Measurements from ENCODE around the gene CHAF1B.
"Not testable (repeated sequence)": the region's sequence is repeated elsewhere in the genome, so short reads cannot be mapped to it uniquely, and the experiment has no call there.

CHAF1B gene

DNA sequence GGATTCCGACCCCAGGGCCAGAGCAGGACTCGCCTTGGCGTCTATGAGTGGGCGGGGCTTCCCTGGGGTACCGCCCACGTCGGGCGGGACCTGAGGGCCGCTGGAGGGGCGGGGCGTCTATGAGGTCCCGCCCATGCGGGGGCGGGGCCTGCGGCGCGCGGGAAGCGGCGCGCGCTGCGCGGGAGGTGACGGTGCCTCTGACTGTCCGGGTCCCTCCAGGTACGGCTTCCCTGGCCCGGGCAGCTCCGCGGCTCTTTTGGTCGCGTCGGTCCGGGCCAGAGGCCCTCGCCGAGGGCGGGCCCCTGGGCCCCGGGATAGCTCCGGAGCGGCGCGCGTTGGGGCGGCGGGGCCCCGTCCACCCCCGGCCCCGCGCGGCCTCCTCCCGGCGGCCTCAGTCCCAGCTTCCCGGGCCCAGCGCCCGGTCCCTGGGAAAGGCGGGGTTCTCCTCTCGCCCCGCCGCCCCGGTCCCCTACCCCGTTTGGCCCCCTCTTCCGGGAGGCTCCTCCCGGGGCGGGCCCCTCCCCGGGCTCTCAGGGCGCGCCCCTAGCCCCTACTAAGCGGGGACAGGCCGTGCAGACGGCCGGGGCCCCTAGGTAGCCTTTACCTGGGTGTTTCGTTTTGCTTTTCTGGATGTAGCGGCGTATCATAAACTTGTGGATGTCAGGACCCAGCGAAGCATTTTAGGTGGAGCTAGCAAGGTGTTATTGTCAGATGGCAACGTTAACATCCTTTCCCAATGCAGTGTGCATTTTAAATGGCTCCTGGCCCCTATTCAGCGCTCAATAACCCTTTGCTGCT lies at the start of gene CHAF1B:
TSS of gene CHAF1B (plus strand) at position 160 of the 798 bp plus-strand sequence. CDS start 745 bp downstream, outside the sequence.
- in situ Hi-C loops (cut with HindIII; ENCODE audit: low pct_unique_long_range_greater_than_20kb, low sequenced_read_pairs): no loop called here
- DNase-seq (ENCODE audit: low read depth in 1 of 2, low spot score in 1 of 2): peak; percentile 86 to 89

DNA sequence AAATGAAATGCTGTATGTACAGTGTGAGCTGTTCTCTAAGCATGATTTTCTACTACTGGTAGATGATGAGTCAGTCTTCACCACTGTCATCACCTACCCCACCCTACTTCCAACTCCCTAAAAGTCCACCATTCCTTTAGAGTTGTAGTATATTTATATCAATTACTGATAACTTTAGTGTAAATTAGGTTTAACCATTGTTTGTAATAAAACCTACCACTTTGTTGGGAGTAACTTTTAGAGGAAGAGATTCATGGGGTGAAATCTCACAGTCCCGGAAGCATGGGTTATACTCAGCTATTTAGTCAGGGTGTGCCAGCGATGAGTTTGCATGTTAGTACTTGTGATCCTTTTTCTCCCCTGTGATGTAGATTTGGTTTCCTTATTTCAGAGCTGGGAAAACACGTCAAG lies 48.1 kb upstream of the CHAF1B start:
- in situ Hi-C loops (cut with HindIII; ENCODE audit: low pct_unique_long_range_greater_than_20kb, low sequenced_read_pairs): no loop called here
- no peak for DNase-seq (ENCODE audit: low read depth in 1 of 2, low spot score in 1 of 2)

More for the DNA sequence above, at the start of gene CHAF1B:
- TF ChIP-seq JUND (IDR thresholded peaks at IDR 0.05; ENCODE audit: low read depth): no peak

DNA sequence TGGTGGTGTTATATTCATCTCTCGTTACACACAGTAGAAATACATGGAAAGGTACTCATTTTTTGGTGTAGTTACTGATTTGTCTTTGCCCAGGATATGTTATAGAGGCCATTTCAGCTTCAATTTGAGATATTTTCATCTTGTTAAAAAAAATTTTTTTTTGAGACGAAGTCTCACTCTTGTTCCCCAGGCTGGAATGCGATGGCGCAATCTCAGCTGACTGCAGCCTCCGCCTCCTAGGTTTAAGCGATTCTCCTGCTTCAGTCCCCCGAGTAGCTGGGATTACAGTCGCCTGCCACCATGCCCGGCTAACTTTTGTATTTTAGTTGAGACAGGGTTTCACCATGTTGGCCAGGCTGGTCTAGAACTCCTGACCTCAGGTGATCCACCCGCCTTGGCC lies 46.2 kb upstream of the CHAF1B start:
- no peak for DNase-seq (ENCODE audit: low read depth in 1 of 2, low spot score in 1 of 2)
- in situ Hi-C loops (cut with HindIII; ENCODE audit: low pct_unique_long_range_greater_than_20kb, low sequenced_read_pairs): no loop called here
- no peak for TF ChIP-seq JUND (IDR thresholded peaks at IDR 0.05; ENCODE audit: low read depth)

More for the DNA sequence above, 48.1 kb upstream of the CHAF1B start:
- no peak for TF ChIP-seq JUND (IDR thresholded peaks at IDR 0.05; ENCODE audit: low read depth)

GRCh38 chr21:36342581-36342980 lies 42.6 kb upstream of the CHAF1B start:
- DNase-seq (ENCODE audit: low read depth in 1 of 2, low spot score in 1 of 2); in situ Hi-C loops (cut with HindIII; ENCODE audit: low pct_unique_long_range_greater_than_20kb, low sequenced_read_pairs): not testable (repeated sequence)

DNA sequence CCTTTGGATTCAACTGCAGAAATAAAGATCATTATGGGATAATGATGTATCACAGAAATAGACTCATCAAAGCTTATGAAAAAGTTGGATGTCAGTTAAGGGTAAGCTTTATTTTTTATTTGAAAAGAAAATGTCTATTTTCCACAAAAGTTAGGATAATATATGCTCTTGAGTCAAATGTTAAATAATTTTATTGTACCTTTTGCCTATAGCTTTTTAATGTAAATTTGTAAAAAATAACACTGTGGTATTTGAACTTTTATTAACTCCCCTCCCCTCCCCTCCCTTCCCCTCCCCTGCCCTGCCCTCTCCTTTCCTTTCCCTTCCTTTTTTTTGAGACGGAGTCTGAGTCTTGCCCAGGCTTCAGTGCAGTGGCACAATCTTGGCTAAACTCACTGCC lies 40.3 kb upstream of the CHAF1B start:
- in situ Hi-C loops (cut with HindIII; ENCODE audit: low pct_unique_long_range_greater_than_20kb, low sequenced_read_pairs): no loop called here
- no peak for TF ChIP-seq JUND (IDR thresholded peaks at IDR 0.05; ENCODE audit: low read depth)
- no peak for DNase-seq (ENCODE audit: low read depth in 1 of 2, low spot score in 1 of 2)

DNA sequence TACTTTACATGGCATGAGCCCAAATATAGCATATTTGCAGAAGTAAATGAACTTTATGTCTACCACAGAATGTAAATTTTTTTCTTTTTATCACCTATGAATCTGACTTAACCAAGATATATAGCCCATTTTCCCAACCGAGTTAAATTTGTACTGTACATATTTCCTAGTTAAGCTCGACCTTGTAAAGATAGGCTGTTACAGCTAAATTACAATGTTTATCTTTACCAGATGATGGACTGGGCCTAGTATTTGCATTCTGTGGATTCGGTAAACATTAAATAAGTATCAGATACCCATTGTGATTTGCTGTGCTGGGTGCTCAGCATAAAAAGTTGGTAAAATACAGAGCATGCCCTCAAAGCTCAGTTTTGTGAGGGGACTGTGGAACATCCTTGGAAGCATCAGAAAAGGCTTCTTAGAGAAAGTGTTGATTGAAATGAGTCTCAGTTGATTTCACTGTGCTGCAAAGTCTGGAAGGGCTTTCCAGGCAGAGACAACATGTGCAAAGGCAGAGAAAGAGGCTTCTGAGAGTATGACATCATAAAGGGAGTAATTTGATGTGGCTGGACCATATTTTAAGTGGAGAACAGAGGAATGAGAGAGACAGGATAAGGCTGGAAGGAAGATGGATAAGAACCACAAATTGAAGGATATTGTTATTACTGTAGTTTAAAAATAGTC lies 37.8 kb upstream of the CHAF1B start:
- no peak for TF ChIP-seq JUND (IDR thresholded peaks at IDR 0.05; ENCODE audit: low read depth)
- DNase-seq (ENCODE audit: low read depth in 1 of 2, low spot score in 1 of 2): no peak
- in situ Hi-C loops (cut with HindIII; ENCODE audit: low pct_unique_long_range_greater_than_20kb, low sequenced_read_pairs): no loop called here

- no peak for TF ChIP-seq JUND (IDR thresholded peaks at IDR 0.05; ENCODE audit: low read depth)
- in situ Hi-C loops (cut with HindIII; ENCODE audit: low pct_unique_long_range_greater_than_20kb, low sequenced_read_pairs): no loop called here
- no peak for DNase-seq (ENCODE audit: low read depth in 1 of 2, low spot score in 1 of 2)
Observed at GRCh38 chr21:36347962-36348328, 37.2 kb upstream of the CHAF1B start.

- DNase-seq (ENCODE audit: low read depth in 1 of 2, low spot score in 1 of 2): no peak
- in situ Hi-C loops (cut with HindIII; ENCODE audit: low pct_unique_long_range_greater_than_20kb, low sequenced_read_pairs): no loop called here
- TF ChIP-seq JUND (IDR thresholded peaks at IDR 0.05; ENCODE audit: low read depth): no peak
Observed at GRCh38 chr21:36349315-36349714, 35.9 kb upstream of the CHAF1B start.

DNA sequence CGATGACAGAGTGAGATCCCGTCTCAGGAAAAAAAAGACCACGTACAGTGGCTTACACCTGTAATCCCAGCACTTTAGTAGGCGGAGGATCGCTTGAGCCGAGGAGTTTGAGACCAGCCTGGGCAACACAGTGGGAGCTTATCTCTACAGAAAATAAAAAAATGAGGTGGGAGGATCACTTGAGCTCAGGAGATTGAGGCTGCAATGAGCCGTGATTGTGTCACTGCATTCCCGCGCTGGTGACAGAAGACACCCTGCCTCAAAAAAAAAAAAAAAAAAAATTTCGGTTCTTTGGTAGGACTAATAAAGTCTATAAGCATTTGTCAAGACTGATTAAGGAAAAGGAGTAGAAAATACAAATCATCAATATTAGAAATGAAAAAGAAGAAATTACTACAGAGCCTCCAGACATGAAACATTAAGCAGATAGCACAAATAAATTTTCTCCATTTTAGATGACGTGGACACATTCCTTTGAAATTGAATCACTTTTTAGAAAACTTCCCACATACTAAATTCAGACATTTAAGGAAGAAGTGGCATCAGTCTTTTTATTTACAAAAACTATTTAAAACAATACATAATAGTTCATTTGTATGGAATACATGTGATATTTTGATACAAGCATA lies 34.8 kb upstream of the CHAF1B start:
- no peak for TF ChIP-seq JUND (IDR thresholded peaks at IDR 0.05; ENCODE audit: low read depth)
- no peak for DNase-seq (ENCODE audit: low read depth in 1 of 2, low spot score in 1 of 2)
- in situ Hi-C loops (cut with HindIII; ENCODE audit: low pct_unique_long_range_greater_than_20kb, low sequenced_read_pairs): no loop called here

GRCh38 chr21:36354918-36355680 lies 30.1 kb upstream of the CHAF1B start:
- in situ Hi-C loops (cut with HindIII; ENCODE audit: low pct_unique_long_range_greater_than_20kb, low sequenced_read_pairs): no loop called here
- no peak for TF ChIP-seq JUND (IDR thresholded peaks at IDR 0.05; ENCODE audit: low read depth)

GRCh38 chr21:36355868-36356267 lies 29.3 kb upstream of the CHAF1B start:
- DNase-seq (ENCODE audit: low read depth in 1 of 2, low spot score in 1 of 2): no peak
- in situ Hi-C loops (cut with HindIII; ENCODE audit: low pct_unique_long_range_greater_than_20kb, low sequenced_read_pairs): no loop called here
- no peak for TF ChIP-seq JUND (IDR thresholded peaks at IDR 0.05; ENCODE audit: low read depth)

More at GRCh38 chr21:36354918-36355680, 30.1 kb upstream of the CHAF1B start:
- DNase-seq (ENCODE audit: low read depth in 1 of 2, low spot score in 1 of 2): no peak

- DNase-seq (ENCODE audit: low read depth in 1 of 2, low spot score in 1 of 2): no peak
- TF ChIP-seq JUND (IDR thresholded peaks at IDR 0.05; ENCODE audit: low read depth): no peak
- in situ Hi-C loops (cut with HindIII; ENCODE audit: low pct_unique_long_range_greater_than_20kb, low sequenced_read_pairs): no loop called here
Observed at GRCh38 chr21:36359185-36359584, 26.0 kb upstream of the CHAF1B start.
